GM12878 (cell line): ENCODE measurements around the gene ASB2. TPM values are rescaled to one million over a fixed set of nuclear protein-coding genes. Genes with fewer than 3 reads are reported as not detected.

Experiments used
- ATAC-seq: fragments of 200-7000 bp; cut with Tn5 transposase; 3 replicates; pipeline ENCODE4 v1.9.1; 2020; ENCODE audit warnings: mild to moderate bottlenecking, moderate library complexity
- BruUV-seq: library from RNA; stranded (reverse); fragments of 400-500 nt; replicated peaks from 2 replicates; lab custom pipeline; 2021; lab: Mats Ljungman, UMichigan
- CTCF ChIA-PET: fragments of 300-600 bp; sonication (Branson Sonifier 250); formaldehyde crosslinking; extraction: SDS; loops from one replicate; lab custom pipeline; 2021; ENCODE audit warnings: inconsistent platforms; lab: Yijun Ruan, JAX
- POLR2A ChIA-PET: fragments of 350-600 bp; formaldehyde crosslinking; extraction: SDS; loops from one replicate; lab custom pipeline; 2021; ENCODE audit warnings: inconsistent platforms; lab: Charles Lee
- RAD21 ChIA-PET: fragments of 300-600 bp; sonication (Branson Sonifier 250); formaldehyde crosslinking; loops from one replicate; lab custom pipeline; 2023; ENCODE audit warnings: antibody characterized with exemption; ENCODE audit not compliant: unreplicated experiment; lab: Charles Lee
- SMC1A ChIA-PET: fragments of 300-600 bp; sonication (Branson Sonifier 250); formaldehyde crosslinking; loops from one replicate; lab custom pipeline; 2023; ENCODE audit not compliant: unreplicated experiment, uncharacterized antibody; lab: Charles Lee
- DNase-seq: peaks from one replicate; pipeline ENCODE4 v3.0.0-alpha.2; 2011; ENCODE audit warnings: low read depth, low spot score
- FAIRE-seq: peaks from 3 replicates; lab custom pipeline; 2011; peaks lifted over from hg19 to GRCh38; lab: Jason Lieb, UNC
- H2AFZ ChIP-seq: 2 replicates; pipeline ENCODE4 v1.6.0; 2011; ENCODE audit warnings: low read depth, low read length, control low read depth; ENCODE audit not compliant: control insufficient read depth
- H3K27ac ChIP-seq: 2 replicates; pipeline ENCODE4 v1.5.1; 2011; ENCODE audit warnings: control low read depth; ENCODE audit not compliant: control insufficient read depth, insufficient read depth
- H3K27me3 ChIP-seq, 2 experiments: replicated peaks in 1 of 2; 2 replicates each; pipeline versions ENCODE4 v1.6.0 to v1.6.1; 2011; ENCODE audit warnings: low read length in 1 of 2; ENCODE audit not compliant: control insufficient read depth in 2 of 2, insufficient read depth in 2 of 2
- H3K36me3 ChIP-seq, 2 experiments: 2 replicates each; pipeline ENCODE4 v1.5.1; 2011; ENCODE audit warnings: low read length in 1 of 2; ENCODE audit not compliant: control insufficient read depth in 2 of 2, insufficient read depth in 2 of 2
- H3K4me1 ChIP-seq: 2 replicates; pipeline ENCODE4 v1.6.1; 2011; ENCODE audit warnings: mild to moderate bottlenecking, low read length, moderate library complexity, mixed read lengths; ENCODE audit not compliant: control insufficient read depth, insufficient read depth
- H3K4me2 ChIP-seq: 2 replicates; pipeline ENCODE4 v1.6.0; 2011; ENCODE audit warnings: control low read depth; ENCODE audit not compliant: control insufficient read depth, insufficient read depth
- H3K4me3 ChIP-seq: fragments of 200-600 bp; sonication (generic); 2 replicates; pipeline ENCODE4 v1.5.1; 2016
- H3K79me2 ChIP-seq: 2 replicates; pipeline ENCODE4 v1.6.0; 2011; ENCODE audit warnings: low read length; ENCODE audit not compliant: control insufficient read depth, insufficient read depth
- H3K9ac ChIP-seq: 2 replicates; pipeline ENCODE4 v1.8.0; 2011; ENCODE audit warnings: low read length, control low read depth, mixed read lengths; ENCODE audit not compliant: control insufficient read depth, insufficient read depth
- H3K9me3 ChIP-seq: replicated peaks from 3 replicates; pipeline ENCODE4 v1.5.1; 2011; ENCODE audit warnings: mild to moderate bottlenecking, low read length; ENCODE audit not compliant: control insufficient read depth, insufficient read depth
- H4K20me1 ChIP-seq: 2 replicates; pipeline ENCODE4 v1.6.0; 2011; ENCODE audit not compliant: control insufficient read depth, insufficient read depth
- CBX5 ChIP-seq: sonication (generic); IDR thresholded peaks from 2 replicates; pipeline ENCODE4 v1.6.1; 2016; ENCODE audit warnings: low read depth, moderate library complexity, mild to moderate bottlenecking, inconsistent platforms
- E4F1 ChIP-seq: fragments of 450-650 bp; IDR thresholded peaks from 2 replicates; pipeline ENCODE4 v1.6.1; 2018; ENCODE audit warnings: borderline replicate concordance, mild to moderate bottlenecking; ENCODE audit not compliant: partially characterized antibody
- IKZF1 ChIP-seq: fragments of 450-650 bp; conservative IDR thresholded peaks from 2 replicates; pipeline ENCODE4 v1.6.1; 2017; ENCODE audit warnings: antibody characterized with exemption, mild to moderate bottlenecking
- IKZF2 ChIP-seq, 2 experiments: fragments of 450-650 bp; IDR thresholded peaks; 2 replicates each; pipeline ENCODE4 v1.6.1; 2017; ENCODE audit warnings: mild to moderate bottlenecking in 2 of 2, moderate library complexity in 2 of 2
- MYB ChIP-seq: fragments of 150-350 bp; IDR thresholded peaks from 2 replicates; pipeline ENCODE4 v1.6.1; 2014; ENCODE audit warnings: mild to moderate bottlenecking, low read depth, low read length, borderline replicate concordance
- NR2C1 ChIP-seq: fragments of 450-650 bp; IDR thresholded peaks from 2 replicates; pipeline ENCODE4 v1.6.1; 2017; ENCODE audit warnings: antibody characterized with exemption, mild to moderate bottlenecking, moderate library complexity
- SUPT20H ChIP-seq: IDR thresholded peaks from 2 replicates; pipeline ENCODE4 v1.6.1; 2011; ENCODE audit warnings: low read depth, mild to moderate bottlenecking, low read length, moderate library complexity, borderline replicate concordance; ENCODE audit not compliant: control insufficient read depth
- TAF1 ChIP-seq: IDR thresholded peaks from 2 replicates; pipeline ENCODE4 v1.6.1; 2011; ENCODE audit warnings: mild to moderate bottlenecking, low read depth, low read length, borderline replicate concordance
- ZNF207 ChIP-seq: fragments of 450-650 bp; IDR thresholded peaks from 2 replicates; pipeline ENCODE4 v1.6.1; 2014; ENCODE audit warnings: antibody characterized with exemption, mild to moderate bottlenecking, borderline replicate concordance
- ZNF622 ChIP-seq: fragments of 450-650 bp; IDR thresholded peaks from 2 replicates; pipeline ENCODE4 v1.6.1; 2017; ENCODE audit warnings: mild to moderate bottlenecking, inconsistent platforms
- ZSCAN29 ChIP-seq: fragments of 450-650 bp; IDR thresholded peaks from 2 replicates; pipeline ENCODE4 v1.6.1; 2017; ENCODE audit warnings: mild to moderate bottlenecking, moderate library complexity
- WGBS: methylation state at CpG from one replicate; pipeline ENCODE4 v1.1.6; 2016; ENCODE audit warnings: low lambda C conversion rate; ENCODE audit not compliant: insufficient replicate concordance, insufficient coverage; ENCODE audit errors: missing lambda C conversion rate; 5-methylcytosine and 5-hydroxymethylcytosine counted together
- in situ Hi-C: fragments of 300-500 bp; cut with MboI; formaldehyde crosslinking; loops from 9 replicates; pipeline ENCODE4 v1.14.3; 2018; ENCODE audit warnings: mixed read lengths
- intact Hi-C: fragments of 100-400 bp; cut with micrococcal nuclease; formaldehyde crosslinking; loops from one replicate; pipeline ENCODE4 v1.14.2; 2022; ENCODE audit not compliant: unreplicated experiment
- polyA plus RNA-seq, 11 experiments: library from polyadenylated mRNA; depleted of rRNA in 4 of 11; unstranded in 6 of 11; stranded (reverse) in 5 of 11; fragments of >200 nt; fragmentation: Nextera tagmentation in 4 of 11; fragmentation: Illumina TruSeq in 1 of 11; extraction: Ambion mirVana in 4 of 11; extraction: Trizol in 1 of 11; gene quantifications; 1 replicate in 1 of 11; 2 replicates in 10 of 11; pipeline versions ENCODE4 v1.2.1 to v1.2.3, GENCODE V29; 2011 to 2016; ENCODE audit warnings: inconsistent platforms in 2 of 11, missing spikeins in 2 of 11, low read depth in 1 of 11
- total RNA-seq, 4 experiments: library from RNA; depleted of rRNA in 3 of 4; stranded (reverse); fragments of >200 nt in 3 of 4; fragmentation: Illumina TruSeq in 1 of 4; extraction: Trizol in 1 of 4; gene quantifications; 2 replicates each; pipeline versions ENCODE4 v1.2.1 to v1.2.3, GENCODE V29; 2013 to 2021
- TF ChIP-seq, protein P1 (sequence below): fragments of 450-650 bp; IDR thresholded peaks from 2 replicates; pipeline ENCODE4 v1.6.1; 2017; ENCODE audit warnings: antibody characterized with exemption, mild to moderate bottlenecking, moderate library complexity

Gene ASB2
- total and polyA plus RNA-seq, 10 of the 15 experiments (the other 5 are each of a cell fraction or from before 2014, with no cell fraction given), result 3.0 to 54.8 (median 33.5) TPM

GRCh38 chr14:93993382-93993781 lies 17.0 kb upstream of the ASB2 start:
- no TSS peak for BruUV-seq
- H3K9ac ChIP-seq, result no peak overlapping the region

More at GRCh38 chr14:93993382-93993781, 17.0 kb upstream of the ASB2 start:
- Histone ChIP-seq H3K27ac (no peak overlapping the region), H3K4me3 (no peak overlapping the region)
- intact Hi-C loops, result no loop called here
- SMC1A ChIA-PET, result interaction anchor here (1.1 to 1.7 kb wide), 2 partner anchors 16 to 53 kb away, joined by 4 to 6 read pairs; no protein-coding TSS in a partner anchor
- no peak for FAIRE-seq
- TF ChIP-seq ZNF622, result no peak
- TF ChIP-seq MYB, result no peak
- no peak for TF ChIP-seq ZNF207
- TF ChIP-seq TAF1, result no peak
- no peak for TF ChIP-seq NR2C1
- no peak for TF ChIP-seq IKZF2 (IDR thresholded peaks at IDR 0.05)
- no peak for TF ChIP-seq ZSCAN29
- TF ChIP-seq IKZF1, result no peak
- TF ChIP-seq E4F1, result no peak
- TF ChIP-seq, protein P1, sequence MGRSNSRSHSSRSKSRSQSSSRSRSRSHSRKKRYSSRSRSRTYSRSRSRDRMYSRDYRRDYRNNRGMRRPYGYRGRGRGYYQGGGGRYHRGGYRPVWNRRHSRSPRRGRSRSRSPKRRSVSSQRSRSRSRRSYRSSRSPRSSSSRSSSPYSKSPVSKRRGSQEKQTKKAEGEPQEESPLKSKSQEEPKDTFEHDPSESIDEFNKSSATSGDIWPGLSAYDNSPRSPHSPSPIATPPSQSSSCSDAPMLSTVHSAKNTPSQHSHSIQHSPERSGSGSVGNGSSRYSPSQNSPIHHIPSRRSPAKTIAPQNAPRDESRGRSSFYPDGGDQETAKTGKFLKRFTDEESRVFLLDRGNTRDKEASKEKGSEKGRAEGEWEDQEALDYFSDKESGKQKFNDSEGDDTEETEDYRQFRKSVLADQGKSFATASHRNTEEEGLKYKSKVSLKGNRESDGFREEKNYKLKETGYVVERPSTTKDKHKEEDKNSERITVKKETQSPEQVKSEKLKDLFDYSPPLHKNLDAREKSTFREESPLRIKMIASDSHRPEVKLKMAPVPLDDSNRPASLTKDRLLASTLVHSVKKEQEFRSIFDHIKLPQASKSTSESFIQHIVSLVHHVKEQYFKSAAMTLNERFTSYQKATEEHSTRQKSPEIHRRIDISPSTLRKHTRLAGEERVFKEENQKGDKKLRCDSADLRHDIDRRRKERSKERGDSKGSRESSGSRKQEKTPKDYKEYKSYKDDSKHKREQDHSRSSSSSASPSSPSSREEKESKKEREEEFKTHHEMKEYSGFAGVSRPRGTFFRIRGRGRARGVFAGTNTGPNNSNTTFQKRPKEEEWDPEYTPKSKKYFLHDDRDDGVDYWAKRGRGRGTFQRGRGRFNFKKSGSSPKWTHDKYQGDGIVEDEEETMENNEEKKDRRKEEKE, result no peak
- no peak for TF ChIP-seq SUPT20H
- no peak for TF ChIP-seq CBX5
- TF ChIP-seq, all 136 proteins: peak for 0
- Histone ChIP-seq H3K4me2 (no peak overlapping the region), H4K20me1 (no peaks in the 10 kb centered on the region), H3K79me2 (no peaks in the 10 kb centered on the region), H3K36me3 (no peaks in the 10 kb centered on the region), H3K4me1 (peaks cover 20% of the 10 kb centered on the region), H2AFZ (no peak overlapping the region), H3K27me3 (no peaks in the 10 kb centered on the region), H3K9me3 (no peaks in the 10 kb centered on the region)
- ChIA-PET CTCF (interaction anchor here (1.3 to 16.9 kb wide), 4 partner anchors 8 to 55 kb away, joined by 3 to 541 read pairs (median 4); no protein-coding TSS in a partner anchor), POLR2A (no interaction called here), RAD21 (interaction anchor here (0.9 kb wide), 1 partner anchor 53 kb away, joined by 3 read pairs; no protein-coding TSS in a partner anchor)
- in situ Hi-C loops, result no loop called here
- DNase-seq (no peak), ATAC-seq (no peak)
- WGBS, result 39% methylated on average over 6 of the region's 6 CpGs
